ENCODE results near the gene HNRNPUL1. TPM values are rescaled to one million over a fixed set of nuclear protein-coding genes. Genes with fewer than 3 reads are reported as not detected.

Gene HNRNPUL1
- total and polyA plus RNA-seq, 11 donors, result 64.2 to 138 (median 114) TPM

DNA sequence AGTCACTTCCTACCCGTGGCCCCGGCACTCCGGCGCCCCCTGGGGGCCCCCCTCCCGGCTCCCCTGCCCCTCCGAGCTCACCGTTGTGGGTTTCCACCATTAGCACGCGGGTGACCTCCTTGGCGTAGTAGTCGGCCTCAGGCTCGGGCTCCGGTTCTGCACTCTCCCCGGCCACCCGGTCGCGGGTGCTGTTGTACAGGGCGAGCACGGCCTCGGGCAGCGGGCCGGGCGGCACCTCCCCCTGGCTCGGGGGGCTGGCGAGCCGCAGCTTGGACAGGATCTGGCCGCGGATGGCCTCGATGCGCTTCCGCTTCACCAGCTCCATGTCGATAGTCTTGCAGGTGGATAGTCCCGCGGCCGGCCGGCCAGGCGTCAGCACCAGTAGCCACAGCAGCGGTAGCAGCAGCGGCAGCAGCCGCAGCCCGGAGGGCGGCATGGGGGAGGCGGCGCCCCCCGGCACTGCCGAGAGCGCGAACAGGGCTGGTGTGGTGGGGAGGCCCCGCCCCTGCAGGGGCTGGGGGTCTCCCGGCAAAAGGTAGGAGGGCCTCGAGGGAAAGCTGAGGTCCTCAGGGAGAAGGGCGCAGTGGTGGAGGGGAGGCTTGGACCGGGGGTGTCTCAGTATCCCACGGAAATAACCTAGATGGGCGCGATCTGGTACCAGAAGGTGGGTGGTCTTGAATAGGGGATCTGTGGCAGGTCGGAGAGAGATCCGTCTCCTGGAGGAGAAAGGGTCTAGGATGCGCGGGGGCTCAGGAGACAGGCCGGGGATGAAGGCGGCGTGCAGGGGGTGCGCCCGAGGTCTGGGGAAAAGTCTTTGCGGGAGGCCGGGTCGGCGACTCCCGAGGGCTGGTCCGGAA, 88.7 kb downstream of the HNRNPUL1 start:
- H3K9me3 ChIP-seq, result no peaks in the 10 kb centered on the region
- H3K36me3 ChIP-seq, result peaks cover 0 to 7% (median under 1%) of the 10 kb centered on the region in 9 donors
- DNase-seq (peak; percentile 66 to 87 (median 75)), ATAC-seq (peak in 3 of 4 donors; percentile 18 to 38 (median 19))
- peak overlapping the region; percentile 52 to 98 (median 74) for H3K4me3 ChIP-seq
- WGBS, 4 donors, result 1 to 2% (median 1%) methylated on average over 51 to 71 of the region's 71 CpGs
- H3K27ac ChIP-seq, result peak overlapping the region; percentile 67 to 96 (median 90)
- intact Hi-C loops (cut with DNase I), result loop anchor here in 6 of 10 donors (2.0 to 5.0 kb wide), 6 partner anchors 26 to 146 kb away; partner anchors contain the start of genes CCDC97 (in 3 of the 6) and HNRNPUL1 (in 1 of the 6)
- H3K27me3 ChIP-seq, result no peaks in the 10 kb centered on the region
- H3K4me1 ChIP-seq, result peaks cover 0 to 65% (median 25%) of the 10 kb centered on the region in 12 donors
- TF ChIP-seq CTCF (IDR thresholded peaks at IDR 0.05) (peak; percentile 18 to 69 (median 50)), POLR2A (IDR thresholded peaks at IDR 0.05) (no peak)

GRCh38 chr19:41353466-41354342, 89.5 kb downstream of the HNRNPUL1 start, which contains the start of gene TGFB1:
TSS of gene TGFB1 (minus strand) at chr19:41353922. CDS start at chr19:41353044, 878 bp downstream.
- H3K4me1 ChIP-seq, result peaks cover 0 to 73% (median 25%) of the 10 kb centered on the region in 12 donors
- peak within 1 kb of the TSS; percentile 52 to 98 (median 74) for H3K4me3 ChIP-seq
- no peaks in the 10 kb centered on the region for H3K36me3 ChIP-seq
- H3K9me3 ChIP-seq, result no peaks in the 10 kb centered on the region
- H3K27ac ChIP-seq, result peak within 1 kb of the TSS; percentile 67 to 96 (median 90)
- ATAC-seq, result peak; percentile 64 to 78 (median 72)
- TF ChIP-seq CTCF (IDR thresholded peaks at IDR 0.05) (peak; percentile 78 to 98 (median 90)), POLR2A (IDR thresholded peaks at IDR 0.05) (peak in 1 of 2 donors; percentile 65)
- peak; percentile 90 to 97 (median 91) for DNase-seq
- intact Hi-C loops (cut with DNase I), result loop anchor here in 6 of 10 donors (2.0 to 5.0 kb wide), 7 partner anchors 27 to 147 kb away; partner anchors contain the start of genes CCDC97 (in 3 of the 6) and HNRNPUL1 (in 1 of the 6)
- no peaks in the 10 kb centered on the region for H3K27me3 ChIP-seq
- 1% methylated on average over 40 to 78 of the region's 78 CpGs for WGBS, 4 donors

DNA sequence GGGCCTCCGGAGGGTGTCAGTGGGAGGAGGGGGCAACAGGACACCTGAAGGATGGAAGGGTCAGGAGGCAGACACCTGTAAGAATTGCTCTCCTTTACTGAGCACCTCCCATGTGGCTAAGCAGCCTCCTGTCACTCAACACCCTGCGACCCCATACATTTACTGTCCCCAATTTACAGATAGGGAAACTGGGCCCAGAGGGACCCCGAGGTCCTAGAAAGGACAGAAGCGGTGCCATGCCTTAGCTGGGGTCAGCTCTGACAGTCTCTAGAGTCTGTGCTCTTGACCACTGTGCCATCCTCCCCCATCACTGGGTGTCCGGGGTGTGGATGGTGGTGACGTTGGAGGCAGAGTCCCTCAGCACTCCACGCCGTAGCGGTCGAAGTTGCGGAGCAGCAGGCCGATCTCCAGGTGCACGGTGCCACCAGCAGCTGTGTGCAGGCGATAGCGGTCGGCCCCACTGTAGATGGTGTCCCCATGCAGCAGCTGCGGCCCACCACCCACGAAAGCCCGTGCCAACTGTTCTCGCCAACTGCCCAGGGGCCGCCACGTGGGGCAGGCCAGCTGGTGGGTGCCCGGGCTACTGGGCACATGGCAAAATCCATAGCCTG, 90.3 kb downstream of the HNRNPUL1 start:
- H3K4me3 ChIP-seq, result peak overlapping the region in 11 of 12 donors; percentile 52 to 98 (median 73)
- no peak for TF ChIP-seq POLR2A (IDR thresholded peaks at IDR 0.05)
- TF ChIP-seq CTCF (IDR thresholded peaks at IDR 0.05), result no peak
- DNase-seq (peak in 2 of 5 donors; percentile 36 to 60), ATAC-seq (no peak)
- H3K27me3 ChIP-seq, result no peaks in the 10 kb centered on the region
- intact Hi-C loops (cut with DNase I), result loop anchor here in 4 of 10 donors (2.0 to 5.0 kb wide), 5 partner anchors 42 to 148 kb away; partner anchors contain the start of genes CCDC97 (in 3 of the 4) and HNRNPUL1 (in 1 of the 4)
- peaks cover 0 to 65% (median 21%) of the 10 kb centered on the region in 12 donors for H3K4me1 ChIP-seq
- 85 to 93% (median 91%) methylated on average over 11 to 23 of the region's 23 CpGs for WGBS, 4 donors
- no peaks in the 10 kb centered on the region for H3K9me3 ChIP-seq
- H3K27ac ChIP-seq, result peak overlapping the region; percentile 67 to 96 (median 90)
- no peaks in the 10 kb centered on the region for H3K36me3 ChIP-seq
